ENCODE results near the gene MCM3. TPM values are rescaled to one million over a fixed set of nuclear protein-coding genes. Genes with fewer than 3 reads are reported as not detected.

Gene MCM3
- total and polyA plus RNA-seq, 2 of the 4 experiments (the other 2 are of a cell fraction), result 54.6 to 66.5 TPM

DNA sequence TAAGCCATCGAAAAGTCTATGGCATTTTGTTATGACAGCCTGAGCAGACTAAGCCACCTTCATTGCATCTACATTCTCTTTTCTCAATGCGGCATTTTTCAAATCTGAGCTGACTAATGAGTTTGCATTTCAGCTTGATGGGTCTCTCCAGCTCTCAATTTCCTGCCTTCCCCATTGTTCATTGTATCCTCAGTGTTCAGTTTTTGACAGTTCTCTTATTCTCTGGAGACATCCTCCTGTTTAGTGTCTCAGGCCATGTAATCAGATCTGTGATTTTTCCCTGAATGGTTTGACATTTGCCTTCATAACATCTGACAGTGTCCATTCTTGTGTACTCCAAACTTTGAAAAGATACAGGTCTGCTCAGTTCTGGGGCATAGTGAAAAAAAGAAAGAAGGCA is 27.9 kb upstream of the MCM3 start:
- Histone ChIP-seq H4K8ac (ENCODE audit: low read depth in 2 of 2, low read length in 2 of 2) (no peak overlapping the region), H4K20me1 (ENCODE audit: insufficient read depth, low read length) (no peaks in the 10 kb centered on the region), H3K56ac (ENCODE audit: extremely low read depth, insufficient read depth, low read length) (no peak overlapping the region), H3K4ac (ENCODE audit: low read depth, low read length) (no peak overlapping the region), H2AFZ (replicated peaks; ENCODE audit: low read length, poor library complexity) (no peak overlapping the region), H2AK9ac (replicated peaks; ENCODE audit: low read depth, low read length, poor library complexity) (no peak overlapping the region), H3K9me3 (ENCODE audit: control insufficient read depth, insufficient read depth, low read length) (no peaks in the 10 kb centered on the region), H2BK5ac (ENCODE audit: low read depth, low read length, poor library complexity, severe bottlenecking) (no peak overlapping the region), H4K91ac (ENCODE audit: insufficient read depth, low read depth, low read length) (no peak overlapping the region), H3K36me3 (ENCODE audit: control insufficient read depth, insufficient read depth, low read length) (no peaks in the 10 kb centered on the region), H4K5ac (ENCODE audit: low read depth, low read length) (no peak overlapping the region), H3K4me3 (ENCODE audit: insufficient read depth, low read depth, low read length) (no peak overlapping the region), H3K14ac (replicated peaks; ENCODE audit: low read depth, low read length) (no peak overlapping the region), H3K18ac (ENCODE audit: low read depth, low read length) (no peak overlapping the region), H3K4me2 (ENCODE audit: low read depth, low read length) (no peak overlapping the region), H3K4me1 (ENCODE audit: control insufficient read depth, insufficient read depth, low read length) (no peaks in the 10 kb centered on the region), H2AK5ac (ENCODE audit: low read depth, low read length) (no peak overlapping the region), H3K27me3 (ENCODE audit: control insufficient read depth, insufficient read depth, low read length) (no peaks in the 10 kb centered on the region; the same call in 1 of the 2 replicates), H3K23ac (ENCODE audit: low read depth, low read length) (no peak overlapping the region), H3K79me1 (ENCODE audit: low read depth in 1 of 2, low read length in 2 of 2) (no peaks in the 10 kb centered on the region), H3K9ac (ENCODE audit: low read depth, low read length) (no peak overlapping the region), H2BK120ac (ENCODE audit: low read depth, low read length) (no peak overlapping the region), H3K27ac (ENCODE audit: insufficient read depth, low read length) (no peak overlapping the region), H2BK20ac (ENCODE audit: low read depth, low read length) (no peak overlapping the region), H2BK15ac (ENCODE audit: low read depth, low read length) (no peak overlapping the region), H3K9me1 (ENCODE audit: insufficient read depth, low read length) (no peaks in the 10 kb centered on the region)
- DNase-seq (no peak), ATAC-seq (ENCODE audit: low read depth) (no peak)
- POLR2A ChIA-PET (ENCODE audit: unreplicated experiment), result no interaction called here
- TF ChIP-seq NFE2L2 (IDR thresholded peaks at IDR 0.05; ENCODE audit: low read depth, low read length) (no peak), POLR2A (IDR thresholded peaks at IDR 0.05; ENCODE audit: low read depth, low read length) (no peak), MAZ (IDR thresholded peaks at IDR 0.05; ENCODE audit: borderline replicate concordance, low read depth, low read length) (no peak), RFX5 (IDR thresholded peaks at IDR 0.05; ENCODE audit: low read depth, low read length) (no peak), RAD21 (IDR thresholded peaks at IDR 0.05; ENCODE audit: low read length) (no peak), FOS (IDR thresholded peaks at IDR 0.05; ENCODE audit: low read depth, low read length) (no peak), MAFK (IDR thresholded peaks at IDR 0.05; ENCODE audit: low read depth, low read length) (no peak), CHD1 (IDR thresholded peaks at IDR 0.05; ENCODE audit: low read depth, low read length) (no peak), CEBPB (IDR thresholded peaks at IDR 0.05; ENCODE audit: low read depth, low read length) (no peak), SMC3 (IDR thresholded peaks at IDR 0.05; ENCODE audit: low read depth, low read length) (no peak), MXI1 (IDR thresholded peaks at IDR 0.05; ENCODE audit: borderline replicate concordance, low read depth, low read length) (no peak)
- TF ChIP-seq, protein P1, sequence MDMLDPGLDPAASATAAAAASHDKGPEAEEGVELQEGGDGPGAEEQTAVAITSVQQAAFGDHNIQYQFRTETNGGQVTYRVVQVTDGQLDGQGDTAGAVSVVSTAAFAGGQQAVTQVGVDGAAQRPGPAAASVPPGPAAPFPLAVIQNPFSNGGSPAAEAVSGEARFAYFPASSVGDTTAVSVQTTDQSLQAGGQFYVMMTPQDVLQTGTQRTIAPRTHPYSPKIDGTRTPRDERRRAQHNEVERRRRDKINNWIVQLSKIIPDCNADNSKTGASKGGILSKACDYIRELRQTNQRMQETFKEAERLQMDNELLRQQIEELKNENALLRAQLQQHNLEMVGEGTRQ (IDR thresholded peaks at IDR 0.05; ENCODE audit: low read depth, low read length), result no peak
- TF ChIP-seq, protein P2, sequence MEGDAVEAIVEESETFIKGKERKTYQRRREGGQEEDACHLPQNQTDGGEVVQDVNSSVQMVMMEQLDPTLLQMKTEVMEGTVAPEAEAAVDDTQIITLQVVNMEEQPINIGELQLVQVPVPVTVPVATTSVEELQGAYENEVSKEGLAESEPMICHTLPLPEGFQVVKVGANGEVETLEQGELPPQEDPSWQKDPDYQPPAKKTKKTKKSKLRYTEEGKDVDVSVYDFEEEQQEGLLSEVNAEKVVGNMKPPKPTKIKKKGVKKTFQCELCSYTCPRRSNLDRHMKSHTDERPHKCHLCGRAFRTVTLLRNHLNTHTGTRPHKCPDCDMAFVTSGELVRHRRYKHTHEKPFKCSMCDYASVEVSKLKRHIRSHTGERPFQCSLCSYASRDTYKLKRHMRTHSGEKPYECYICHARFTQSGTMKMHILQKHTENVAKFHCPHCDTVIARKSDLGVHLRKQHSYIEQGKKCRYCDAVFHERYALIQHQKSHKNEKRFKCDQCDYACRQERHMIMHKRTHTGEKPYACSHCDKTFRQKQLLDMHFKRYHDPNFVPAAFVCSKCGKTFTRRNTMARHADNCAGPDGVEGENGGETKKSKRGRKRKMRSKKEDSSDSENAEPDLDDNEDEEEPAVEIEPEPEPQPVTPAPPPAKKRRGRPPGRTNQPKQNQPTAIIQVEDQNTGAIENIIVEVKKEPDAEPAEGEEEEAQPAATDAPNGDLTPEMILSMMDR (conservative IDR thresholded peaks at IDR 0.05; ENCODE audit: low read depth, low read length), result no peak
- 80% methylated on average over 2 of the region's 2 CpGs; no CpG with 5 or more reads in 1 of the 2 experiments for WGBS, 2 experiments (ENCODE audit: extremely low coverage in 2 of 2, insufficient read length in 1 of 2)
- in situ Hi-C loops (cut with MboI; ENCODE audit: low sequenced_read_pairs) (no loop called here), dilution Hi-C loops (cut with HindIII; ENCODE audit: low sequenced_read_pairs, unreplicated experiment) (no loop called here), intact Hi-C loops (cut with micrococcal nuclease) (no loop called here)
- BruUV-seq (replicated peaks), result no TSS peak
- CTCF ChIA-PET, result no interaction called here

Data from IMR-90 (cell line).